OCI-LY7 (cell line): ENCODE measurements around the gene RAP1B.

Experiments used
- CTCF ChIP-seq: fragments of 200-600 bp; sonication (generic); conservative IDR thresholded peaks from 2 replicates; pipeline ENCODE4 v1.5.1; 2014; ENCODE audit warnings: mild to moderate bottlenecking, antibody characterized with exemption, low read length, moderate library complexity, mixed read lengths
- EZH2phosphoT487 ChIP-seq: fragments of 200-600 bp; sonication (generic); IDR thresholded peaks from 2 replicates; pipeline ENCODE4 v1.6.1; 2018; ENCODE audit warnings: low read depth, borderline replicate concordance, mild to moderate bottlenecking, mixed run types, antibody characterized with exemption, low read length, moderate library complexity, mixed read lengths

- TF ChIP-seq CTCF (no peak), EZH2phosphoT487 (no peak)
These were observed 63.1 kb downstream of the RAP1B start for GRCh38 chr12:68673788-68674187.
